Astrocyte (in vitro differentiated cells and primary cell): ENCODE results near the gene SNX21. TPM values are rescaled to one million over a fixed set of nuclear protein-coding genes. Genes with fewer than 3 reads are reported as not detected.
A peak's percentile ranks its signal among the peaks of the same experiment; 100 is the strongest.

ENCODE experiments used
- DNase-seq: peaks from one replicate; pipeline ENCODE4 v3.0.0-alpha.2; 2010; ENCODE audit warnings: low read depth
- FAIRE-seq: peaks from 2 replicates; lab custom pipeline; 2011; peaks lifted over from hg19 to GRCh38; lab: Jason Lieb, UNC
- H2AFZ ChIP-seq: 2 replicates; pipeline ENCODE4 v1.6.0; 2012; ENCODE audit warnings: low read depth, low read length, inconsistent platforms
- H3K27ac ChIP-seq: 2 replicates; pipeline ENCODE4 v1.5.1; 2011; ENCODE audit warnings: low read depth, low read length, inconsistent platforms
- H3K27me3 ChIP-seq: 2 replicates; pipeline ENCODE4 v1.6.0; 2011; ENCODE audit warnings: low read length, inconsistent platforms; ENCODE audit not compliant: insufficient read depth
- H3K36me3 ChIP-seq: 2 replicates; pipeline ENCODE4 v1.5.1; 2011; ENCODE audit warnings: low read length, inconsistent platforms; ENCODE audit not compliant: insufficient read depth
- H3K4me1 ChIP-seq: 2 replicates; pipeline ENCODE4 v1.5.1; 2011; ENCODE audit warnings: low read length, inconsistent platforms; ENCODE audit not compliant: insufficient read depth
- H3K4me2 ChIP-seq: 2 replicates; pipeline ENCODE4 v1.6.0; 2012; ENCODE audit warnings: low read length, inconsistent platforms
- H3K4me3 ChIP-seq: 2 replicates; pipeline ENCODE4 v1.5.1; 2011; ENCODE audit warnings: low read depth, mild to moderate bottlenecking, low read length, inconsistent platforms; ENCODE audit not compliant: insufficient read depth
- H3K79me2 ChIP-seq: 2 replicates; pipeline ENCODE4 v1.6.0; 2012; ENCODE audit warnings: mild to moderate bottlenecking, low read length, inconsistent platforms; ENCODE audit not compliant: insufficient read depth
- H3K9ac ChIP-seq: 2 replicates; pipeline ENCODE4 v1.6.0; 2012; ENCODE audit warnings: mild to moderate bottlenecking, low read length, inconsistent platforms
- H3K9me3 ChIP-seq: 2 replicates; pipeline ENCODE4 v1.5.1; 2012; ENCODE audit warnings: low read depth, mild to moderate bottlenecking, low read length, inconsistent platforms; ENCODE audit not compliant: insufficient read depth
- H4K20me1 ChIP-seq: 2 replicates; pipeline ENCODE4 v1.6.0; 2012; ENCODE audit warnings: low read length, inconsistent platforms; ENCODE audit not compliant: insufficient read depth
- H3K27ac Mint-ChIP-seq: one replicate; pipeline ENCODE4 v1.8.0; 2021; ENCODE audit warnings: mild to moderate bottlenecking, mixed read lengths; ENCODE audit not compliant: unreplicated experiment
- H3K27me3 Mint-ChIP-seq: one replicate; pipeline ENCODE4 v1.8.0; 2021; ENCODE audit warnings: low read depth, mixed read lengths; ENCODE audit not compliant: unreplicated experiment
- H3K36me3 Mint-ChIP-seq: one replicate; pipeline ENCODE4 v1.8.0; 2021; ENCODE audit warnings: low read depth, mixed read lengths; ENCODE audit not compliant: unreplicated experiment
- H3K4me1 Mint-ChIP-seq: one replicate; pipeline ENCODE4 v1.8.0; 2021; ENCODE audit warnings: low read depth, mixed read lengths; ENCODE audit not compliant: unreplicated experiment
- H3K4me3 Mint-ChIP-seq: one replicate; pipeline ENCODE4 v1.8.0; 2021; ENCODE audit warnings: mild to moderate bottlenecking, moderate library complexity, mixed read lengths; ENCODE audit not compliant: unreplicated experiment
- H3K9me3 Mint-ChIP-seq: one replicate; pipeline ENCODE4 v1.8.0; 2021; ENCODE audit warnings: mild to moderate bottlenecking, mixed read lengths; ENCODE audit not compliant: unreplicated experiment
- CTCF ChIP-seq: IDR thresholded peaks from 2 replicates; pipeline ENCODE4 v1.5.1; 2011; ENCODE audit warnings: low read depth, mild to moderate bottlenecking, inconsistent platforms, low read length, moderate library complexity; ENCODE audit not compliant: insufficient read depth
- EZH2 ChIP-seq: IDR thresholded peaks from 2 replicates; pipeline ENCODE4 v1.6.1; 2012; ENCODE audit warnings: mild to moderate bottlenecking, low read length, inconsistent platforms; ENCODE audit not compliant: insufficient read depth
- total RNA-seq: library from RNA; stranded (reverse); gene quantifications from 2 replicates; pipeline ENCODE4 v1.2.1, GENCODE V29; 2021

SNX21 gene
- total RNA-seq, 1 donor from 2014 or later = 13.3 TPM

GRCh38 chr20:45835825-45836224 is 2.2 kb downstream of the SNX21 start:
- no peak overlapping the region for H3K4me3 ChIP-seq
- peak overlapping the region; percentile 91 for H3K4me2 ChIP-seq
- H2AFZ ChIP-seq = no peak overlapping the region

GRCh38 chr20:45836841-45837240 is 3.2 kb downstream of the SNX21 start:
- no peak overlapping the region for H3K4me3 ChIP-seq
- no peak for TF ChIP-seq EZH2
- no peak for TF ChIP-seq CTCF
- H3K9ac ChIP-seq = no peak overlapping the region
- H2AFZ ChIP-seq = no peak overlapping the region
- Mint-ChIP-seq H3K4me3 (no peak overlapping the region), H3K27ac (no peak overlapping the region), H3K4me1 (peaks cover 16% of the 10 kb centered on the region), H3K36me3 (peaks cover 8% of the 10 kb centered on the region), H3K27me3 (no peaks in the 10 kb centered on the region), H3K9me3 (peaks cover 2% of the 10 kb centered on the region)
- peaks cover 12% of the 10 kb centered on the region for H4K20me1 ChIP-seq
- peaks cover 24% of the 10 kb centered on the region for H3K4me1 ChIP-seq
- peaks cover 3% of the 10 kb centered on the region for H3K36me3 ChIP-seq
- H3K79me2 ChIP-seq = peaks cover 13% of the 10 kb centered on the region
- H3K27ac ChIP-seq = no peak overlapping the region
- H3K9me3 ChIP-seq = no peaks in the 10 kb centered on the region
- H3K27me3 ChIP-seq = no peaks in the 10 kb centered on the region
- FAIRE-seq (no peak), DNase-seq (no peak)
- peak overlapping the region; percentile 11 for H3K4me2 ChIP-seq

More at GRCh38 chr20:45835825-45836224, 2.2 kb downstream of the SNX21 start:
- peaks cover 13% of the 10 kb centered on the region for H3K79me2 ChIP-seq
- H3K27me3 ChIP-seq = no peaks in the 10 kb centered on the region
- H3K9me3 ChIP-seq = no peaks in the 10 kb centered on the region
- no peak overlapping the region for H3K27ac ChIP-seq
- Mint-ChIP-seq H3K27ac (peak overlapping the region; percentile 58), H3K36me3 (peaks cover 8% of the 10 kb centered on the region), H3K4me1 (peaks cover 16% of the 10 kb centered on the region), H3K4me3 (peak overlapping the region; percentile 74), H3K27me3 (no peaks in the 10 kb centered on the region), H3K9me3 (peaks cover 2% of the 10 kb centered on the region)
- TF ChIP-seq CTCF (no peak), EZH2 (no peak)
- FAIRE-seq = no peak
- peaks cover 24% of the 10 kb centered on the region for H3K4me1 ChIP-seq
- peak; percentile 53 for DNase-seq
- no peak overlapping the region for H3K9ac ChIP-seq
- H4K20me1 ChIP-seq = peaks cover 12% of the 10 kb centered on the region
- H3K36me3 ChIP-seq = peaks cover 3% of the 10 kb centered on the region

- Histone ChIP-seq H3K4me2 (no peak overlapping the region), H3K9ac (no peak overlapping the region), H3K27me3 (no peaks in the 10 kb centered on the region), H3K27ac (no peak overlapping the region), H3K4me3 (no peak overlapping the region), H3K79me2 (no peaks in the 10 kb centered on the region), H3K4me1 (peaks cover 2% of the 10 kb centered on the region), H2AFZ (no peak overlapping the region), H3K9me3 (no peaks in the 10 kb centered on the region), H3K36me3 (peaks cover 18% of the 10 kb centered on the region), H4K20me1 (peaks cover 20% of the 10 kb centered on the region)
- no peak overlapping the region for H3K4me3 Mint-ChIP-seq
- H3K36me3 Mint-ChIP-seq = peaks cover 22% of the 10 kb centered on the region
- FAIRE-seq = no peak
- no peak overlapping the region for H3K27ac Mint-ChIP-seq
- no peaks in the 10 kb centered on the region for H3K27me3 Mint-ChIP-seq
- no peak for TF ChIP-seq CTCF
- TF ChIP-seq EZH2 = no peak
- DNase-seq = no peak
- peaks cover 7% of the 10 kb centered on the region for H3K4me1 Mint-ChIP-seq
- H3K9me3 Mint-ChIP-seq = peaks cover 2% of the 10 kb centered on the region
These were observed 7.2 kb downstream of the SNX21 start for GRCh38 chr20:45840700-45841198.
